Parathyroid adenoma (tissue), 2 donors: Measurements from ENCODE around the gene HAND1.

Source experiments
- H2AFZ ChIP-seq: fragments of 300-600 bp; sonication (generic); one replicate; pipeline ENCODE4 v1.7.0; 2017; ENCODE audit warnings: antibody characterized with exemption, mild to moderate bottlenecking
- H3K27ac ChIP-seq: fragments of 300-600 bp; sonication (generic); one replicate; pipeline ENCODE4 v1.7.0; 2017
- H3K27me3 ChIP-seq: fragments of 300-600 bp; sonication (generic); one replicate; pipeline ENCODE4 v1.7.0; 2017; ENCODE audit warnings: low read length; ENCODE audit not compliant: control insufficient read depth, insufficient read depth
- H3K36me3 ChIP-seq: fragments of 300-600 bp; sonication (generic); one replicate; pipeline ENCODE4 v1.7.0; 2017; ENCODE audit warnings: low read length; ENCODE audit not compliant: control insufficient read depth, insufficient read depth
- H3K4me1 ChIP-seq: fragments of 300-600 bp; sonication (generic); one replicate; pipeline ENCODE4 v1.7.0; 2017; ENCODE audit warnings: control low read depth
- H3K4me2 ChIP-seq: fragments of 300-600 bp; sonication (generic); one replicate; pipeline ENCODE4 v1.7.0; 2017; ENCODE audit warnings: low read length
- H3K4me3 ChIP-seq: fragments of 300-600 bp; sonication (generic); one replicate; pipeline ENCODE4 v1.7.0; 2017; ENCODE audit warnings: low read depth, low read length
- H3K79me2 ChIP-seq: fragments of 300-600 bp; sonication (generic); one replicate; pipeline ENCODE4 v1.7.0; 2017; ENCODE audit warnings: control low read depth
- H3K9ac ChIP-seq: fragments of 300-600 bp; sonication (generic); one replicate; pipeline ENCODE4 v1.7.0; 2017; ENCODE audit warnings: mild to moderate bottlenecking
- H3K9me3 ChIP-seq: fragments of 300-600 bp; sonication (generic); one replicate; pipeline ENCODE4 v1.7.0; 2017; ENCODE audit warnings: low read length; ENCODE audit not compliant: control insufficient read depth
- CTCF ChIP-seq: fragments of 300-600 bp; sonication (generic); IDR thresholded peaks from one replicate; pipeline ENCODE4 v1.7.0; 2017; ENCODE audit warnings: antibody characterized with exemption, mild to moderate bottlenecking
- donor health status: primary hyperparathyroidism.

HAND1 gene

GRCh38 chr5:154477382-154478223 is 424 bp downstream of the HAND1 start:
- Histone ChIP-seq H3K36me3 (no peaks in the 10 kb centered on the region), H3K27ac (no peak overlapping the region), H3K4me1 (no peaks in the 10 kb centered on the region), H3K79me2 (no peaks in the 10 kb centered on the region), H3K9me3 (no peaks in the 10 kb centered on the region), H3K4me3 (no peak overlapping the region), H3K27me3 (peaks cover 55% of the 10 kb centered on the region), H2AFZ (peak overlapping the region; percentile 61), H3K4me2 (peak overlapping the region; percentile 59), H3K9ac (no peak overlapping the region)
- TF ChIP-seq CTCF, result no peak

- Histone ChIP-seq H3K4me3 (no peak overlapping the region), H3K4me1 (no peaks in the 10 kb centered on the region), H3K9me3 (no peaks in the 10 kb centered on the region), H3K4me2 (no peak overlapping the region), H3K79me2 (no peaks in the 10 kb centered on the region), H3K27ac (no peak overlapping the region), H2AFZ (no peak overlapping the region), H3K36me3 (no peaks in the 10 kb centered on the region), H3K9ac (no peak overlapping the region), H3K27me3 (peaks cover 55% of the 10 kb centered on the region)
- no peak for TF ChIP-seq CTCF
These were observed 1.4 kb downstream of the HAND1 start for GRCh38 chr5:154476354-154477205.

GRCh38 chr5:154475591-154476353 is 2.3 kb downstream of the HAND1 start:
- Histone ChIP-seq H3K27me3 (peaks cover 57% of the 10 kb centered on the region), H3K9me3 (no peaks in the 10 kb centered on the region), H3K79me2 (no peaks in the 10 kb centered on the region), H3K4me1 (no peaks in the 10 kb centered on the region), H3K4me2 (no peak overlapping the region), H3K9ac (no peak overlapping the region), H2AFZ (no peak overlapping the region), H3K36me3 (no peaks in the 10 kb centered on the region), H3K27ac (no peak overlapping the region), H3K4me3 (no peak overlapping the region)
- TF ChIP-seq CTCF, result no peak

- no peaks in the 10 kb centered on the region for H3K4me1 ChIP-seq
These were observed 3.4 kb downstream of the HAND1 start for GRCh38 chr5:154474396-154475334.

More at GRCh38 chr5:154474396-154475334, 3.4 kb downstream of the HAND1 start:
- no peaks in the 10 kb centered on the region for H3K9me3 ChIP-seq
- H3K4me2 ChIP-seq, result no peak overlapping the region
- H3K9ac ChIP-seq, result no peak overlapping the region
- peaks cover 46% of the 10 kb centered on the region for H3K27me3 ChIP-seq
- no peak overlapping the region for H3K27ac ChIP-seq
- H2AFZ ChIP-seq, result no peak overlapping the region
- H3K4me3 ChIP-seq, result no peak overlapping the region
- no peaks in the 10 kb centered on the region for H3K36me3 ChIP-seq
- TF ChIP-seq CTCF, result no peak
- no peaks in the 10 kb centered on the region for H3K79me2 ChIP-seq
